Epithelial cell of esophagus (primary cell): Measurements from ENCODE around the gene BIRC3.

Source experiments
- DNase-seq: peaks from one replicate; pipeline ENCODE4 v3.0.0; 2010; ENCODE audit warnings: low read depth
- H3K4me3 ChIP-seq: 2 replicates; pipeline ENCODE4 v1.5.1; 2011; ENCODE audit warnings: mild to moderate bottlenecking, low read length, control low read depth
- TF ChIP-seq, protein P1 (sequence below): IDR thresholded peaks from 2 replicates; pipeline ENCODE4 v1.5.1; 2011; ENCODE audit warnings: low read depth, mild to moderate bottlenecking, low read length, control low read depth, inconsistent platforms; ENCODE audit not compliant: insufficient read depth; ENCODE audit errors: missing control alignments

Gene BIRC3

DNA sequence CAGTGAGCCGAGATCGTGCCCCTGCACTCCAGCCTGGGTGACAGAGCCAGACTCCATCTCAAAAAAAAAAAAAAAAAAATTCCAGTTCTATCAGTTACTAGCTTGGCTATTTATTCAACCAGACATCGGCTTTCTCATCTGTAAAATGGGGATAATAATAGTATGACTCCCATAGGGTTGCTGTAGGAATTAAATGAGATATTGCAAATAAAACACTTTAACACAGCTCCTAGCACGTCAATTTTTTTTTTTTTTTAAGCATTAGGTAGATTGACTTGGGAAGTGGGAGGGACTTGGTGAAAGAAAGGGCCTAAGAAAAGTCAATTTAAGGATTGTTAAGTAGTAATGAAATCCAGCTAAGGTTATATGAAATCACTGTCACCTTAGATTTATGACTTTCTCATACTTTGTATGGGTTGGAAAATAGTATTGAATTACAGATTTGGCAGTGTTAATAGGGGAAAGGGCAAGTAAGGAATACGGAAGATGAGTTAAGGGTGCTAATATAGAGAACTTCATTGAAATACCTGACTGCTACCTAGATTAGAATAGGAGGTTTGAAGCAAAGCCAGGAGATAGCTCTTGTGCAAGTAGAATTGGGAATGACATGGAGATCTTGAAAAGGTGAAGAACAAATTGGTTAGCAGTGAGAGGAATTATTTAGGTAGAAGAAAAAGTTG, 58.6 kb downstream of the BIRC3 start:
- no peak overlapping the region for H3K4me3 ChIP-seq
- TF ChIP-seq, protein P1, sequence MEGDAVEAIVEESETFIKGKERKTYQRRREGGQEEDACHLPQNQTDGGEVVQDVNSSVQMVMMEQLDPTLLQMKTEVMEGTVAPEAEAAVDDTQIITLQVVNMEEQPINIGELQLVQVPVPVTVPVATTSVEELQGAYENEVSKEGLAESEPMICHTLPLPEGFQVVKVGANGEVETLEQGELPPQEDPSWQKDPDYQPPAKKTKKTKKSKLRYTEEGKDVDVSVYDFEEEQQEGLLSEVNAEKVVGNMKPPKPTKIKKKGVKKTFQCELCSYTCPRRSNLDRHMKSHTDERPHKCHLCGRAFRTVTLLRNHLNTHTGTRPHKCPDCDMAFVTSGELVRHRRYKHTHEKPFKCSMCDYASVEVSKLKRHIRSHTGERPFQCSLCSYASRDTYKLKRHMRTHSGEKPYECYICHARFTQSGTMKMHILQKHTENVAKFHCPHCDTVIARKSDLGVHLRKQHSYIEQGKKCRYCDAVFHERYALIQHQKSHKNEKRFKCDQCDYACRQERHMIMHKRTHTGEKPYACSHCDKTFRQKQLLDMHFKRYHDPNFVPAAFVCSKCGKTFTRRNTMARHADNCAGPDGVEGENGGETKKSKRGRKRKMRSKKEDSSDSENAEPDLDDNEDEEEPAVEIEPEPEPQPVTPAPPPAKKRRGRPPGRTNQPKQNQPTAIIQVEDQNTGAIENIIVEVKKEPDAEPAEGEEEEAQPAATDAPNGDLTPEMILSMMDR: no peak
- no peak for DNase-seq

DNA sequence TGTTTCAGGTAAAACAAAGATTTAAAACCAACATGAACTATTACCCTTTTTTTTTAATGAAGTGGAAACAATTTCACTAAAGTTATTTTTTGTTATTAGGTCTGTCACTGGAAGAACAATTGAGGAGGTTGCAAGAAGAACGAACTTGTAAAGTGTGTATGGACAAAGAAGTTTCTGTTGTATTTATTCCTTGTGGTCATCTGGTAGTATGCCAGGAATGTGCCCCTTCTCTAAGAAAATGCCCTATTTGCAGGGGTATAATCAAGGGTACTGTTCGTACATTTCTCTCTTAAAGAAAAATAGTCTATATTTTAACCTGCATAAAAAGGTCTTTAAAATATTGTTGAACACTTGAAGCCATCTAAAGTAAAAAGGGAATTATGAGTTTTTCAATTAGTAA, 60.6 kb downstream of the BIRC3 start:
- no peak for DNase-seq
- TF ChIP-seq, protein P1: no peak
- no peak overlapping the region for H3K4me3 ChIP-seq

DNA sequence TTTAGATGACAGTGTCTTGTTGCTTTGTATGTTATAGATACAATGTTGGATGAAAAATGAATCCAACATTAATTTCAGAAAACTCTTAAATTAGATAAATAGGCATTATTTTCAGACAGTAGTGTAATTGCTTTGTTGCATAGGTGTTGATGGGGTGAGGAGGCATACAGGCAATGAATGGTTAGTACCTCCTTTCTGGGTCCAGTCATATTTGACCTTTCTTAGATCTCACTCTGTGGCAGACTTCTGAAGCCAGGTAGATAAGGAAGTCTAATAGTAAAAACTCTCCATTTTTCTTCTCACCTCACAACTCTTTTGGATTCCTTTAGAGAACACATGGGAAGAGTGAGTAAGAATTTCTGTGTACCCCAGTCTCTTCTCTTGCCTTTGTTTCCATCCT, 61.5 kb downstream of the BIRC3 start:
- TF ChIP-seq, protein P1: no peak
- DNase-seq: no peak
- H3K4me3 ChIP-seq: no peak overlapping the region

DNA sequence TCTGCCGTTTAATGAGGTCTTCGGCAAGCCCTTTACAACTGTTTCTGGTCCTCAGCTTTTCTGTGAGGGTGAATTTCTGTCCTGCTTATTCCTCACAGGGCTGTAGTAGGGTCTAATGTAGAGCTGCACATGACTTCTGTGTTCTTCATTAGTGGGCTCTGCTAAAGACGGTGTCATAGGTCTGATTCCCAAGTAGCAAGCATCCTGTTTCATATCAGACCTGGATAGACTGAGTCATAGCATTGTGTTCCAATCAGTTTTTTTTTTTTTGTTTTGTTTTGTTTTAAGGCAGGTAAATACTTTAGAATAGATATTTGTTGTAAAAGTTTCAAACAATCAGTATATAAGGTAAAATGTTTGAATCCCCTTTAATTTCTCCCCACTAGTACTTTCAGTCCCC, 65.1 kb downstream of the BIRC3 start:
- no peak for DNase-seq
- TF ChIP-seq, protein P1: no peak
- no peak overlapping the region for H3K4me3 ChIP-seq

DNA sequence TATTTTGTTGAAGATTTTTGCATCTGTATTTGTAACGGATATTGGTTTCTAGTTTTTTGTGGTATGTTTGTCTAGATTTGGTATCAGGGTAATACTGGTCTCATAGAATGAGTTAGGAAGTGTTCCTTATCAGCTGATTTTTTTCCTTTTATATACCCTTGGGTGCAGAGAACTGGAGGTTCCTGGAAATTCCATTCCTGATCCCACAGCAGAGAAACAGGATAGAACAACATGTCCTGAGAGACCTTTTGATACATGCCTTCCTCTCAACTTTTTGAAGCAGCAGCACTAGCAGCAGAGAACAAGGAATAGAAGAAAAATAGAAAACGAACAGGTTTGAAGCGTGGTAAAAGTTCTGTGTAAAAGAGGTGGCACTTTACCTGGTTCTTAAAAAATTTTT, 66.6 kb downstream of the BIRC3 start:
- TF ChIP-seq, protein P1: no peak
- DNase-seq: no peak

DNA sequence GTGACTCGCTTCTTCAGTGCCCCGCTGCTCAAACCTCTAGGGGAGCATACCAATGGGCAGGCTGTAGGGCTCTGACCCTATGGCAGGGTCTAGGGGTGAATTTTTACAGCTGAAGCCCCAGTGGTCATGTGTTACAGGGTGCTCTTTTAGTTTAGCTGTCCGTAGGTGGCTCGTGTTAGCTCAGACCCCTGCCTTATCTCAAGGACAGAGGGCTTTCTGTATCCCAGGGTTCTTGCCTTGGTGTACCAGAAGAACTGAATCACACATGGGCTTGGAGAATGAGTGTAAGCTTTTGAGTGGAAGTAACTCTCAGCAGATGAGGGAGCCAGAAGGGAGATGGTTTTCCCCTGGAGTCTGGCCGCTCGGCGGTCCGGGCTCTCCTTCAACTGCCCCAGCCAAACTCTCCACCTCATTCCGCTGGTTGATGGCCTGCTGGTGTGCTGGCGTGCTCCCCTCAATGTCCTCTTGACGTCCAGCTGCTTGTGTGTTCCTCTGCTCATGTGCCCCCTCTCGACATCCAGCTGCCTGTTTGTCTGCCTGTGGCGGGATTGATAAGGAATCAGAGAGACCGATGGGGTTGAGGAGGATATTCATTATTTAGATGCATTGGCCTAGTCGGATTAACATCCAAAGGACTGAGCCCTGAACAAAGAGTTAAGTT, 67.3 kb downstream of the BIRC3 start:
- TF ChIP-seq, protein P1: no peak
- no peak for DNase-seq
- no peak overlapping the region for H3K4me3 ChIP-seq

More for the DNA sequence above, 66.6 kb downstream of the BIRC3 start:
- H3K4me3 ChIP-seq: no peak overlapping the region
